ENCODE measurements around the gene ADGRG1.

Gene ADGRG1

DNA sequence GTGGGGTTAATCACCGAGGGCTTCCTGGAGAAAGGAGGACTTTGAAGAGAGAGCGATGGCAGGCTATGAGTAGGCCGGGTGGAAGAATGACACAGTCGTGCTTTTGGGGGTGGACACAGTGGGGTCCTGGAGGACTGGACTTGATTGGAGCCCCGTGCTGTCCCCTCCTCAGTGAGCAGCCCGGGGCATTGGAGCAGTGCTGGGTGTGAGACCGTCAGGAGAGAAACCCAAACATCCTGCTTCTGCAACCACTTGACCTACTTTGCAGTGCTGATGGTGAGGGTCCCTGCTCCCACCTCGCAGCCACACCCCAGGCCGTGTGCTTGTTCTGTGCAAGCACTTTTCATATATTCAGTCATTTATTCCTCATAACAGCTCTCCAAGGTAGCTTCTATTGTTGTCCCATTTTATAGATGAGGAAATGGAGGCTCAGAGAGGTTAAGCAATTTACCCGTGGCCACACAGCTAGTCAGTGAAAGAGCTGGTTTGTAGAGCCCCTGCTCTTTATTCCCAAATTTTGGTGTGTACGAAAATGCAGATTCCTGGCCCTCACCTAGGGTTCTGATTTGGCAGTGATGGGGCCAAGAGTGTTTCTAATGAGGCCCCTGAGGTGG lies 28.0 kb downstream of the ADGRG1 start:
- TF ChIP-seq, protein P1, sequence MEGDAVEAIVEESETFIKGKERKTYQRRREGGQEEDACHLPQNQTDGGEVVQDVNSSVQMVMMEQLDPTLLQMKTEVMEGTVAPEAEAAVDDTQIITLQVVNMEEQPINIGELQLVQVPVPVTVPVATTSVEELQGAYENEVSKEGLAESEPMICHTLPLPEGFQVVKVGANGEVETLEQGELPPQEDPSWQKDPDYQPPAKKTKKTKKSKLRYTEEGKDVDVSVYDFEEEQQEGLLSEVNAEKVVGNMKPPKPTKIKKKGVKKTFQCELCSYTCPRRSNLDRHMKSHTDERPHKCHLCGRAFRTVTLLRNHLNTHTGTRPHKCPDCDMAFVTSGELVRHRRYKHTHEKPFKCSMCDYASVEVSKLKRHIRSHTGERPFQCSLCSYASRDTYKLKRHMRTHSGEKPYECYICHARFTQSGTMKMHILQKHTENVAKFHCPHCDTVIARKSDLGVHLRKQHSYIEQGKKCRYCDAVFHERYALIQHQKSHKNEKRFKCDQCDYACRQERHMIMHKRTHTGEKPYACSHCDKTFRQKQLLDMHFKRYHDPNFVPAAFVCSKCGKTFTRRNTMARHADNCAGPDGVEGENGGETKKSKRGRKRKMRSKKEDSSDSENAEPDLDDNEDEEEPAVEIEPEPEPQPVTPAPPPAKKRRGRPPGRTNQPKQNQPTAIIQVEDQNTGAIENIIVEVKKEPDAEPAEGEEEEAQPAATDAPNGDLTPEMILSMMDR (IDR thresholded peaks at IDR 0.05; ENCODE audit: borderline replicate concordance, extremely low read depth, low read length, poor library complexity, severe bottlenecking) = no peak
- no peak for TF ChIP-seq EZH2 (IDR thresholded peaks at IDR 0.05; ENCODE audit: borderline replicate concordance, low read depth, low read length, severe bottlenecking)
- H3K9me3 ChIP-seq (ENCODE audit: insufficient read depth, low read length, severe bottlenecking) = no peaks in the 10 kb centered on the region
- H3K4me2 ChIP-seq (ENCODE audit: insufficient read depth, low read length) = no peak overlapping the region
- ATAC-seq (ENCODE audit: insufficient read depth, low read depth) (no peak), DNase-seq (no peak)
- no peaks in the 10 kb centered on the region for H4K20me1 ChIP-seq (ENCODE audit: insufficient read depth, low read length)
- no peak overlapping the region for H2AFZ ChIP-seq (ENCODE audit: low read depth, low read length)
- no peaks in the 10 kb centered on the region for H3K27me3 ChIP-seq (ENCODE audit: insufficient read depth, low read length, poor library complexity)
- H3K36me3 ChIP-seq (ENCODE audit: insufficient read depth, low read length) = no peaks in the 10 kb centered on the region
- H3K27ac ChIP-seq (ENCODE audit: low read length) = no peak overlapping the region
- H3K79me2 ChIP-seq (ENCODE audit: insufficient read depth, low read length) = no peaks in the 10 kb centered on the region
- H3K4me1 ChIP-seq (ENCODE audit: insufficient read depth, low read length) = peaks cover 4% of the 10 kb centered on the region; the same call in 1 of the 2 replicates
- no peak overlapping the region for H3K9ac ChIP-seq (ENCODE audit: low read depth, low read length)
- no peak overlapping the region for H3K4me3 ChIP-seq (ENCODE audit: low read depth in 1 of 2, low read length in 2 of 2)

DNA sequence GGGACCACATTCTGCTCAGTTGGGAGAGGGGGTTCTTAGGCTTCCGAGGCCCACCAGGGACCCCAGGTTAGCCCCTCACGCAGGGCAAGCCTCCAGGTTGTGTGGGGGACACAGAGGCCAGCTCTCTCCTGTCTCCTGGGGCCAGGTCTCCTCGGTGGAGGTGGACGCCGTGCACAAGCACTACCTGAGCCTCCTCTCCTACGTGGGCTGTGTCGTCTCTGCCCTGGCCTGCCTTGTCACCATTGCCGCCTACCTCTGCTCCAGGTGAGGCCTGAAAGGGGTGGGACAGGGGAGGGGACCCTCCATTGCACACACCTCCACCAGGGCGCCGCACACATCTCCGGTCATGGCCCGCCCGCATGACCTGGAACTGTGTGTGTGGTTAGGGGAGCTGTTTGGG lies 28.8 kb downstream of the ADGRG1 start:
- TF ChIP-seq, protein P1 (IDR thresholded peaks at IDR 0.05; ENCODE audit: borderline replicate concordance, extremely low read depth, low read length, poor library complexity, severe bottlenecking) = no peak
- TF ChIP-seq EZH2 (IDR thresholded peaks at IDR 0.05; ENCODE audit: borderline replicate concordance, low read depth, low read length, severe bottlenecking) = no peak
- H3K9me3 ChIP-seq (ENCODE audit: insufficient read depth, low read length, severe bottlenecking) = no peaks in the 10 kb centered on the region
- H3K4me3 ChIP-seq (ENCODE audit: low read depth in 1 of 2, low read length in 2 of 2) = no peak overlapping the region
- no peak overlapping the region for H2AFZ ChIP-seq (ENCODE audit: low read depth, low read length)
- ATAC-seq (ENCODE audit: insufficient read depth, low read depth) (no peak), DNase-seq (no peak)
- no peaks in the 10 kb centered on the region for H3K36me3 ChIP-seq (ENCODE audit: insufficient read depth, low read length)
- H3K9ac ChIP-seq (ENCODE audit: low read depth, low read length) = no peak overlapping the region
- no peak overlapping the region for H3K27ac ChIP-seq (ENCODE audit: low read length)
- H3K27me3 ChIP-seq (ENCODE audit: insufficient read depth, low read length, poor library complexity) = no peaks in the 10 kb centered on the region
- H3K4me2 ChIP-seq (ENCODE audit: insufficient read depth, low read length) = no peak overlapping the region
- H4K20me1 ChIP-seq (ENCODE audit: insufficient read depth, low read length) = no peaks in the 10 kb centered on the region
- H3K4me1 ChIP-seq (ENCODE audit: insufficient read depth, low read length) = peaks cover under 1% of the 10 kb centered on the region; the same call in 1 of the 2 replicates
- H3K79me2 ChIP-seq (ENCODE audit: insufficient read depth, low read length) = no peaks in the 10 kb centered on the region

DNA sequence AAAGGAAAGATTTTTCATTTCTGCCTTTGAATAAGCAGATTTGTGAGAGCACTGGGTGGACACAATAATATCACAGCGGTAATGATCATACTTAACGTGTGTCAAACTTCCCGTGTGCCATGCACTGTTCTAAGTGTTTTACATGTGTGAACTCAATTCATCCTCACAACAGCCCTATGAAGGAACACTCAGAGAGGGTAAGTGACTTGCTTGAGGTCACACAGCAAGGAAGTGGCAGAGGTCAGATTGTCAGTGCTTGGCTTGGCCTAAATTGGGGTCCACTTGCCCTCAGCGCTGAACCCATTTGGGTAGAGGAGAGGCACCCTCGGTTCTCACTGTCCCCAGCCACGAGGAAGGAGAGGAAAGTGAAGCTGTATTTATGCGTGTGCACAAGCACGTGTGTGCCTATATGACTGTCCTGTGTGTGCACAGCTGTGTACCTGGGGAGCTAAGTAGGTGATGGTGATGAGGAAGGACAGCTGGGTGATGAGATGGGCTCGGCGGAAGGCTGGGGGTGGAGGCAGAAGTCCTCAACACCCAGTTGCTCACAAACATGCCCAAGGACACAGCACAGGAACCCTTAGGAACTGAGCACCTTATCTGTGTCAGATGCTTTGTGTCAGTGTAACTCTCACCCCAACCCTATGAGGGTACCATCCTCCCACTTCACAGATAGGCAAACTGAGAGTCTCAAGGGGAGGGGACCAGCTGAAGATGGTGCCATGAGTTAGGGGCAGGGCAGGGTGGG lies 29.9 kb downstream of the ADGRG1 start:
- Histone ChIP-seq H3K27ac (ENCODE audit: low read length) (no peak overlapping the region), H3K36me3 (ENCODE audit: insufficient read depth, low read length) (no peaks in the 10 kb centered on the region), H3K4me3 (ENCODE audit: low read depth in 1 of 2, low read length in 2 of 2) (no peak overlapping the region), H3K9ac (ENCODE audit: low read depth, low read length) (no peak overlapping the region), H3K9me3 (ENCODE audit: insufficient read depth, low read length, severe bottlenecking) (no peaks in the 10 kb centered on the region), H4K20me1 (ENCODE audit: insufficient read depth, low read length) (no peaks in the 10 kb centered on the region), H3K4me1 (ENCODE audit: insufficient read depth, low read length) (no peaks in the 10 kb centered on the region), H3K79me2 (ENCODE audit: insufficient read depth, low read length) (no peaks in the 10 kb centered on the region), H3K4me2 (ENCODE audit: insufficient read depth, low read length) (no peak overlapping the region), H2AFZ (ENCODE audit: low read depth, low read length) (no peak overlapping the region), H3K27me3 (ENCODE audit: insufficient read depth, low read length, poor library complexity) (no peaks in the 10 kb centered on the region)
- DNase-seq = no peak
- no peak for ATAC-seq (ENCODE audit: insufficient read depth, low read depth)
- TF ChIP-seq, protein P1 (IDR thresholded peaks at IDR 0.05; ENCODE audit: borderline replicate concordance, extremely low read depth, low read length, poor library complexity, severe bottlenecking) = no peak
- TF ChIP-seq EZH2 (IDR thresholded peaks at IDR 0.05; ENCODE audit: borderline replicate concordance, low read depth, low read length, severe bottlenecking) = no peak

All from DND-41 (cell line).